Putamen (tissue), 1 donor: ENCODE results near the gene CCDC85B.
A peak's percentile ranks its signal among the peaks of the same experiment; 100 is the strongest.
"Not testable (repeated sequence)": the region's sequence is repeated elsewhere in the genome, so short reads cannot be mapped to it uniquely, and the experiment has no call there.

Experiments used
- DNase-seq: peaks from one replicate; pipeline ENCODE4 v3.0.0-alpha.2; 2016; ENCODE audit warnings: low spot score

The CCDC85B gene

GRCh38 chr11:65890324-65891218 lies at the start of gene CCDC85B:
TSS of gene CCDC85B (plus strand) at chr11:65890673. CDS start at chr11:65890784, 111 bp downstream.
- peak; percentile 97 for DNase-seq

GRCh38 chr11:65842144-65842543 lies 48.3 kb upstream of the CCDC85B start:
- DNase-seq, result no peak

- no peak for DNase-seq
Measured at GRCh38 chr11:65843811-65844210, 46.7 kb upstream of the CCDC85B start.

GRCh38 chr11:65844231-65844872 lies 46.1 kb upstream of the CCDC85B start:
- DNase-seq, result no peak

- DNase-seq, result no peak
Measured at GRCh38 chr11:65847746-65848145, 42.7 kb upstream of the CCDC85B start.

- not testable (repeated sequence) for DNase-seq
Measured at GRCh38 chr11:65848693-65849092, 41.8 kb upstream of the CCDC85B start.

- DNase-seq, result no peak
Measured at GRCh38 chr11:65849366-65849765, 41.1 kb upstream of the CCDC85B start.

GRCh38 chr11:65849771-65850216 lies 40.7 kb upstream of the CCDC85B start:
- DNase-seq, result no peak

GRCh38 chr11:65850217-65851082 lies 40.0 kb upstream of the CCDC85B start:
- no peak for DNase-seq

- no peak for DNase-seq
Measured at GRCh38 chr11:65851083-65851579, 39.3 kb upstream of the CCDC85B start.

GRCh38 chr11:65851811-65852507 lies 38.5 kb upstream of the CCDC85B start:
- DNase-seq, result no peak

GRCh38 chr11:65852508-65853245 lies 37.8 kb upstream of the CCDC85B start:
- no peak for DNase-seq

GRCh38 chr11:65853246-65853979 lies 37.1 kb upstream of the CCDC85B start:
- no peak for DNase-seq

- DNase-seq, result no peak
Measured at GRCh38 chr11:65854161-65854592, 36.3 kb upstream of the CCDC85B start.

- DNase-seq, result no peak
Measured at GRCh38 chr11:65854852-65855837, 35.3 kb upstream of the CCDC85B start.

GRCh38 chr11:65855927-65856363 lies 34.5 kb upstream of the CCDC85B start:
- no peak for DNase-seq

- peak; percentile 83 for DNase-seq
Measured at GRCh38 chr11:65856689-65857499, 33.6 kb upstream of the CCDC85B start.

GRCh38 chr11:65857500-65857852 lies 33.0 kb upstream of the CCDC85B start:
- peak; percentile 64 for DNase-seq
